ENCODE data around the gene PNRC1.
A peak's percentile ranks its signal among the peaks of the same experiment; 100 is the strongest.
"Not testable (repeated sequence)": the region's sequence is repeated elsewhere in the genome, so short reads cannot be mapped to it uniquely, and the experiment has no call there.

Gene PNRC1

GRCh38 chr6:89080281-89081128 is at the start of gene PNRC1:
PNRC1 (plus strand) TSS chr6:89080751; CDS start chr6:89080895, 144 bp downstream.
- peak; percentile 100 for DNase-seq (ENCODE audit: extremely low read depth in 1 of 2, low read depth in 1 of 2)

- DNase-seq (ENCODE audit: extremely low read depth in 1 of 2, low read depth in 1 of 2): no peak
Measured at GRCh38 chr6:89032599-89032998, 48.0 kb upstream of the PNRC1 start.

DNA sequence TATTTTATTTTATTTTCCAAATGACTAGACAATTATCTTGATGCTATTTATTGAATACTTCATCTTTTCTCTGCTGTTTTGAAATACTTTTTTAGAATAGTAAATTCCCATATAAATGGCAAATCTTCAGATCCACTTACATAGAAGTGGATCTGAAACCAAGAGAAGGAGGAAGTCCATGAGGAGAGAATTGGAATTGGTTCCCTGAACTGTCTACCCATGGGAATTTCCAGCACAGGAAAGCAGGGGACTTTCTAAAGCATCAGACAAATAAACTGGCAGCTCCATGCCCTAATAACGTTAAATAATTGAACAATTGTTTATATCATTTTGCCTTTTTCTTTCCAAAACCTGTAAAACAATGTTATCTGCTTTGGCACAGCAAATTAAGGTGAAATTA is 47.1 kb upstream of the PNRC1 start:
- no peak for DNase-seq (ENCODE audit: extremely low read depth in 1 of 2, low read depth in 1 of 2)

DNA sequence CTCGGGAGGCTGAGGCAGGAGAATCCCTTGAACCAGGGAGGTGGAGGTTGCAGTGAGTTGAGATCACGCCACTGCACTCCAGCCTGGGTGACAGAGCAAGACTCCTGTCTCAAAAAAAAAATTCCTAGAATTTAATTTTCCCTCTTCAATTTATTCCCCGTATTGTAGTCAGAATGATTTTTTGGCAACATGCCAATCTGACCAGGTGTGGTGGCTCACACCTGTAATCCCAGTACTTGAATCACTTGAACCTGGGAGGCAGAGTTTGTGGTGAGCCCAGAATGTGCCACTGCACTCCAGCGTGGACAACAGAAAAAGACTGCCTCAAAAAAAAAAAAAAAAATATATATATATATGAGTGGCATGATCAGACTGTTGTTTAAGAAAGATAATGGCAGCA is 46.4 kb upstream of the PNRC1 start:
- not testable (repeated sequence) for DNase-seq (ENCODE audit: extremely low read depth in 1 of 2, low read depth in 1 of 2)

DNA sequence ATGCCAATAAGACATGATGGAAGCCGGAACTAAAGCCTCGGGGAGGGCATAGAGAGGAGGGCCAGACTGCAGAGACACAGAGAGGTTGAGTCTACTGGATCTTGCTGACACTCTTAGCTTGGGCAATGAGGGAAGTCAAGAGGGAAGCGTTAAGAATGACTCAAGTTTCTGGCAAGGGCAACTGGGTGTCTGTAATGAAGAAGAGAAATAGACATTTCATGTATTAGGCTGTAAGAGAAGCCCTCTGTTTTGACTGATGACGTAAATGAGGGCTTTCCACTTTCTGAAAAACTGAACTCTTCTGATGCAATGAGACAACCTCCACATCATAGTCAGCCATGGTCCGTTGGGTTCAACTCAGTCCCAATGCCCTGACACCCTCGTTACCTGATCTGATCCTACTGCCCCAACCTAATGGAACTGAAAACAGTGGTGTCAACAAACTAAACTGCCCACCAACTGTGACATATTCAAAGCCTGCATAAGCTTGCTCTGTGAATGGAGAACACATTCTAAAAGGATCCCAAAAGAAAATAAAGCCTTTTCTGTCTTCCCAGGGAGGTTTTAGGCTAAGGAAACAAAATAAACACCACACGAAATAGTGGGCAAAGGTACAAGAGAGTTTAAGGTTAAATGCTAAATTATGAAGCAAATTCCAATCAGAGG is 45.8 kb upstream of the PNRC1 start:
- no peak for DNase-seq (ENCODE audit: extremely low read depth in 1 of 2, low read depth in 1 of 2)

DNA sequence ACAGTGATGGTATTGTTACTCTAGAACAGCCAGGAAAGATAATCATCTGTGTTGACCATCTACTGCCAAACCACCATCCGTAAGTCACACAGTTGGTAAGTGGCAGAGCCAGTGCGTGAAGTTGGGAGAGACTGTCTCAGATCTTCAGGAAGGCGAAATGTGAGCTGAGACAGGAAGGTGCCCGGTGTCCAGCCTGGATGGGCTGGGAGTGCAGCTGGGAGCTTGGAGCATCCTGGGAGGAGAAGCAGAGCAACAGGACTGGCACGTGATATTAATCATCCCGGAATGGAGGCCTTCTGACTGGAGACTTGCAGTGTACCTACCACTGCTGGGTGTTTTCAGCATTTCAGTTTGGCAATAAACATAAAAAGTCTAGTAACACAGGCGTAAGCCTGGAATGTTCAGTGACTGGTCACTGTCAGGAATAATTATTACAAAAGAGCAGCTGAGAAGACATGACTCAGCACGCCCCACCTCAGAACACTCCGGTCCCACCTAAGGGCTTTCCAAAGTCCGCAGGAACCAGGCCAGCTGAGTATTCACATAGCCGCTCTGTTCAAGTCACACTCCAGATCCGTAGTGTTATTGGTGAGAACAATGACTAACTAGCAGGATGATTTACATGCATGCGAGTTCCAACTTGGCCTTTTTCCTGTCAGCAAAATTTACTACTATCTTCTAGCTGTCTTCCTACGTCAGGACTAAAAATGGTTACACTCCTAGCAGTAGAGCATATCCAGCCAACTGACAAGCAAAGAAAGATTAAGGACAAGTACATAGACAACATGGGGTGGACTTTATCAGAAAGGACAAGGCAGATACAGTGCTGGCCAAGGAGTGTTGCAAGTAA is 45.1 kb upstream of the PNRC1 start:
- DNase-seq (ENCODE audit: extremely low read depth in 1 of 2, low read depth in 1 of 2): no peak

GRCh38 chr6:89037141-89037900 is 43.2 kb upstream of the PNRC1 start:
- DNase-seq (ENCODE audit: extremely low read depth in 1 of 2, low read depth in 1 of 2): no peak

DNA sequence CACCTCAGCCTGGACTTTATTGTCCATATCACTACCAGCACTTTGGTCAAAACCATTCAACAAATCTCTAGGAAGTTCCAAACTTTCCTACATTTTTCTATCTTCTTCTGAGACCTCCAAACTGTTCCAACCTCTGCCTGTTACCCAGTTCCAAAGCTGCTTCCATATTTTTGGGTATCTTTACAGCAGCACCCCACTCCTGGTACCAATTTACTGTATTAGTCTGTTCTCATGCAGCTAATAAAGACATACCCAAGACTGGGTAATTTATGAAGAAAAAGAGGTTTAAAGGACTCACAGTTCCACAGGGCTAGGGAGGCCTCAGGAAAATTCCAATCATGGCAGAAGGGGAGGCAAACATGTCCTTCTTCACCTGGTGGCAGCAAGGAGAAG is 42.7 kb upstream of the PNRC1 start:
- not testable (repeated sequence) for DNase-seq (ENCODE audit: extremely low read depth in 1 of 2, low read depth in 1 of 2)

- DNase-seq (ENCODE audit: extremely low read depth in 1 of 2, low read depth in 1 of 2): no peak
Measured at GRCh38 chr6:89042664-89043063, 37.9 kb upstream of the PNRC1 start.

DNA sequence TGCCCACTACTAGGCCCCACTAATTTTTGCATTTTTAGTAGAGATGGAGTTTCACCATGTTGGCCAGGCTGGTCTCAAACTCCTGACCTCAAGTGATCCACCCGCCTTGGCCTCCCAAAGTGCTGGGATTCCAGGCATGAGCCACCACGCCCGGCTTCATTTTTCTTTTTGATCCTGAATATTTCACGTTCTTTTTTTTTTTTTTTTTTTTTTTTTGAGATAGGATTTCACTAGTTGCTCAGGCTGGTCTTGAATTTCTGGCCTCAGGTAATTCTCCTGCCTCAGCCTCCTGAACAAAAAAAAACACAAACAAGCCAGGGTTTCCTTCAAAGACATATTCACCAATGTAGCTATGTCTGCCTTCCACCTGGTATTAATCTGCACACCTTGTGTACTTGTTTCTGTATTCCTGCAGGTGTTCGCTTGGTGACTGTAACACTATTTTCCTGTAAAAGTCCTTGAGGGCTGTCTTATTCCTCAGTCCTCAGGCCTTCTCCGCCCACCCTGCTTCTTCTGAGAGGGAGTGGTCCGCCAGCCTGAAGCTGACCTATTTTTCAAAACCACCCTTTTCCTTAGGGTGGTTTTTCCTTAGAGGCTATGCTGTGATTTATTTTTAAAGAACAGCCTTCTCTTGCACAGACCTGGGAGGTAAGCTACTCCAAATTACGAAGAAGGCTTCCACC is 36.1 kb upstream of the PNRC1 start:
- no peak for DNase-seq (ENCODE audit: extremely low read depth in 1 of 2, low read depth in 1 of 2)

DNA sequence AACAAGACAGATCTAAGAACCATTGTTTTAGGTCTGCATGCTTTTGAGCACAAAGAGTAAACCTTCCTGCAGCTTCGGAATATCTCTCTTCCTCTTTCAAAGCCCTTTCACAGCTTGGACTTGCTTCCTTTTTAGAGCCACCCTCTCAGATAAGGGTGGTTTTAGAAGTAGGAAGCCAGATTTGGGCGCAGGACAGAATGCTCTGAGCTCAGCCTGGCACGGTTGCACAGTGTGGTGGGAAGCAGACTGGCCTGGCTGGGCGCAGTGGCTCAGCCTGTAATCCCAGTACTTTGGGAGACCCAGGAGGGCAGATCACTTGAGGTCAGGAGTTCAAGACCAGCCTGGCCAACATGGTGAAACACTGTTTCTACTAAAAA is 35.6 kb upstream of the PNRC1 start:
- no peak for DNase-seq (ENCODE audit: extremely low read depth in 1 of 2, low read depth in 1 of 2)

- DNase-seq (ENCODE audit: extremely low read depth in 1 of 2, low read depth in 1 of 2): no peak
Measured at GRCh38 chr6:89045576-89045975, 35.0 kb upstream of the PNRC1 start.

DNA sequence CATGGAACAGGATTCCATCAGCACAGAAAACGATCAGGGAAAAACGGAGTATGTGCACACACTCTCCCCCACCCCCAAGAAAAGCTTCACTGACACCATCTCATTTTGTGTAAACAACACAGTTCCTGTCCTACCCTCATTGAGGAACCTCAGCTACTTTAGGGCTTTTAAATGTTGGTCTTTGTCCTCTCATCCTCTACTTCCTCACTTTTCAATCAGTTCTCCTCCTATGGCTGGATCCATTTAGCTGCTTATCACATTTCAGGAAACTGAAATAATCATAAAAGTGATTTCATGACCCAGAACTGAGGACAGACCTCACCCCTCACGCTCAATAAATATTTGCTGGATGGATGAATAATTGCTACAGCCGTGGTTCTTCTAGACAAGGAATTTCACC is 33.1 kb upstream of the PNRC1 start:
- no peak for DNase-seq (ENCODE audit: extremely low read depth in 1 of 2, low read depth in 1 of 2)

DNA sequence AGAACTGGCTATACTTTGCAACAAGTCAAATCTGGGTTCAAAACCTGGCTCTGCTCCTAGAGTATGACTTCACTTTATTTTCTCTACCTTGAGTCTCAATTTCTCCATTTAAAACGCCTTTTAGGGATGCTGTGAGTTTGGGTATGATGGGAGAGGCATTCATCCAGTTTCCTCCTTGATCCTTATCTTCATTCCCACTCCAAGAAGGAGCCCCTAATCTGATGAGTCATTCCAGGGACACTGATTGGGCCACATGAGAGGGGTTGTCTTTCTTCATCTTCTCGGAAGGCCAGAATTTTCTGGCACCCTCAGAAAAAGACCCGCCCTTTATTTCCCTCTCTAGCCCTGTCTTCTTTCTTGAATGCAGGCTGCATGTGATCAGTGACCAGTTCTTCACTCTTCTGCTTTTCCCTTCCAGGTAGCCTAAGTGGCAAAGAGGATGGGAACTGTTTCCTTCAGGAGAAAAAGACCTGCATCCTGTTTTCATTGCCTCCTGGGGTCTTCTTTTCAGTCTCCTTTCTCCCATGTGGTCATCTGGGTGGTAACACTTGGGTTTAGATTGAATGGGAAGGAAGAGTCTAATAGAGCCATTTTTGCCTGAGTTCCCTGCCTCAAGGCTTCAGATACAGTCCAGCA is 32.1 kb upstream of the PNRC1 start:
- DNase-seq (ENCODE audit: extremely low read depth in 1 of 2, low read depth in 1 of 2): no peak

GRCh38 chr6:89048985-89049384 is 31.6 kb upstream of the PNRC1 start:
- no peak for DNase-seq (ENCODE audit: extremely low read depth in 1 of 2, low read depth in 1 of 2)

- no peak for DNase-seq (ENCODE audit: extremely low read depth in 1 of 2, low read depth in 1 of 2)
Measured at GRCh38 chr6:89050155-89050554, 30.4 kb upstream of the PNRC1 start.

- DNase-seq (ENCODE audit: extremely low read depth in 1 of 2, low read depth in 1 of 2): no peak
Measured at GRCh38 chr6:89050697-89051096, 29.9 kb upstream of the PNRC1 start.

DNA sequence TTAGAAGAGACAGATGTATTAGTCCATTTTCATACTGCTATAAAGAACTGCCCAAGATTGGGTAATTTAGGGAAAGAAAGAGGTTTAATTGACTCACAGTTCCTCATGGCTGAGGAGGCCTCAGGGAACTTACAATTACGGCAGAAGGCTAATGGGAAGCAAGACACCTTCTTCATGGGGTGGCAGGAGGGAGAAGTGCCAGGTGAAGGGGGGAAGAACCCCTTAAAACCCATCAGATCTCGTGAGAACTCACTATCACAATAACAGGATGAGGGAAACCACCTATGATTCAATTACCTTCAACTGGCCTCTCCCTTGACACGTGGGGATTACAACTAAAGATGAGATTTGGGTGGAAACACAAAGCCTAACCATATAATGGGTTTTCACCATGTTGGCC is 28.9 kb upstream of the PNRC1 start:
- no peak for DNase-seq (ENCODE audit: extremely low read depth in 1 of 2, low read depth in 1 of 2)

GRCh38 chr6:89054208-89054607 is 26.3 kb upstream of the PNRC1 start:
- no peak for DNase-seq (ENCODE audit: extremely low read depth in 1 of 2, low read depth in 1 of 2)

DNA sequence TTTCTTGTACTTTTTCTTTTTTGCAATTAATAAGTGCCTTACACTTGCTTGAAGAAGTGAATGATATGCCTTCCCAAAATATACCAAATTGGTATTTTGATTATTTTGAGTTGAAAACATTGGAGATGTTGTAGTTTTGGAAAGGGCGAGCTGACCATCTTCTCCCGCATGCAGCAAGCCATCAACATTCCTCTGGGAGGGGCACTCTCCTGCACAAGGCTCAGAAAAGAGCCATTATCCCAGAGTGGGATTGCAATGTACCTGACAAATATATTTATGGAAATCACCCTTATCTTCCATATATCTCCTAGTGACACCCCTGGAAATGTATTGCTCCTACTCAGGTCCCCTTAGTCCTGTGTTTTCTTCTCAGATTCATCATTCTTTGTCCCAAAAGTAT is 22.8 kb upstream of the PNRC1 start:
- DNase-seq (ENCODE audit: extremely low read depth in 1 of 2, low read depth in 1 of 2): no peak

Data from activated CD8-positive, alpha-beta memory T cell treated with anti-CD3 and anti-CD28 coated beads for 1 hour (primary cell).